A549 (cell line): ENCODE results near the gene DBF4.

Experiments
- HMGXB4 ChIP-seq: fragments of 250-450 bp; sonication (Bioruptor Pico); IDR thresholded peaks from 2 replicates; pipeline ENCODE4 v1.5.0; 2021; ENCODE audit warnings: mild to moderate bottlenecking, moderate library complexity, borderline replicate concordance
- JUN ChIP-seq, 2 experiments: fragments of >200 bp; sonication (Bioruptor Twin); formaldehyde crosslinking; IDR thresholded peaks; 2 replicates in 1 of 2; 3 replicates in 1 of 2; pipeline ENCODE4 v1.6.1; 2016 to 2017
- TF ChIP-seq, protein P1 (sequence below): fragments of >200 bp; sonication (Bioruptor Twin); formaldehyde crosslinking; IDR thresholded peaks from 3 replicates; pipeline ENCODE4 v1.5.1; 2016

- TF ChIP-seq, protein P1, sequence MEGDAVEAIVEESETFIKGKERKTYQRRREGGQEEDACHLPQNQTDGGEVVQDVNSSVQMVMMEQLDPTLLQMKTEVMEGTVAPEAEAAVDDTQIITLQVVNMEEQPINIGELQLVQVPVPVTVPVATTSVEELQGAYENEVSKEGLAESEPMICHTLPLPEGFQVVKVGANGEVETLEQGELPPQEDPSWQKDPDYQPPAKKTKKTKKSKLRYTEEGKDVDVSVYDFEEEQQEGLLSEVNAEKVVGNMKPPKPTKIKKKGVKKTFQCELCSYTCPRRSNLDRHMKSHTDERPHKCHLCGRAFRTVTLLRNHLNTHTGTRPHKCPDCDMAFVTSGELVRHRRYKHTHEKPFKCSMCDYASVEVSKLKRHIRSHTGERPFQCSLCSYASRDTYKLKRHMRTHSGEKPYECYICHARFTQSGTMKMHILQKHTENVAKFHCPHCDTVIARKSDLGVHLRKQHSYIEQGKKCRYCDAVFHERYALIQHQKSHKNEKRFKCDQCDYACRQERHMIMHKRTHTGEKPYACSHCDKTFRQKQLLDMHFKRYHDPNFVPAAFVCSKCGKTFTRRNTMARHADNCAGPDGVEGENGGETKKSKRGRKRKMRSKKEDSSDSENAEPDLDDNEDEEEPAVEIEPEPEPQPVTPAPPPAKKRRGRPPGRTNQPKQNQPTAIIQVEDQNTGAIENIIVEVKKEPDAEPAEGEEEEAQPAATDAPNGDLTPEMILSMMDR, result no peak
- no peak for TF ChIP-seq HMGXB4 (CRISPR knock-in tag)
- TF ChIP-seq JUN (IDR thresholded peaks at IDR 0.05), result no peak
Observed at GRCh38 chr7:87850836-87851593, 25.3 kb upstream of the DBF4 start.
